H1 (cell line): Measurements from ENCODE around the gene ORC5. TPM values are rescaled to one million over a fixed set of nuclear protein-coding genes. Genes with fewer than 3 reads are reported as not detected.

Experiments
- CTCF ChIA-PET: fragments of 300-600 bp; sonication (Branson Sonifier 250); formaldehyde crosslinking; loops from one replicate; lab custom pipeline; 2021; ENCODE audit not compliant: partially characterized antibody; lab: Charles Lee
- POLR2A ChIA-PET: fragments of 300-600 bp; sonication (Branson Sonifier 250); formaldehyde crosslinking; loops from one replicate; lab custom pipeline; 2021; ENCODE audit warnings: inconsistent platforms; ENCODE audit not compliant: partially characterized antibody; lab: Charles Lee
- DNase-seq, 2 experiments: peaks; one replicate each; pipeline versions ENCODE4 v3.0.0 to v3.0.0-alpha.2; 2010 to 2022; ENCODE audit warnings: low spot score in 2 of 2, low read depth in 1 of 2, mixed read lengths in 1 of 2
- FAIRE-seq: peaks from 2 replicates; lab custom pipeline; 2011; peaks lifted over from hg19 to GRCh38; lab: Jason Lieb, UNC
- H2AFZ ChIP-seq: 2 replicates; pipeline ENCODE4 v1.8.1; 2012; ENCODE audit warnings: low read length, inconsistent platforms
- H2AK5ac ChIP-seq: 2 replicates; pipeline ENCODE4 v1.6.1; 2013; ENCODE audit warnings: low read depth, low read length
- H2BK120ac ChIP-seq: replicated peaks from 2 replicates; pipeline ENCODE3; 2013; ENCODE audit warnings: low read depth, low read length, inconsistent platforms
- H2BK12ac ChIP-seq: 2 replicates; pipeline ENCODE4 v1.6.1; 2013; ENCODE audit warnings: low read depth, low read length
- H2BK15ac ChIP-seq: 2 replicates; pipeline ENCODE4 v1.6.1; 2013; ENCODE audit warnings: low read length
- H2BK20ac ChIP-seq: 2 replicates; pipeline ENCODE4 v1.6.1; 2013; ENCODE audit warnings: low read length
- H2BK5ac ChIP-seq: 2 replicates; pipeline ENCODE4 v1.6.1; 2013; ENCODE audit warnings: low read depth, low read length
- H3K14ac ChIP-seq: 2 replicates; pipeline ENCODE4 v1.6.1; 2013; ENCODE audit warnings: inconsistent platforms; ENCODE audit not compliant: insufficient read length
- H3K18ac ChIP-seq: 2 replicates; pipeline ENCODE4 v1.6.1; 2013; ENCODE audit warnings: low read length; ENCODE audit errors: extremely low read depth
- H3K23ac ChIP-seq: 2 replicates; pipeline ENCODE4 v1.6.1; 2013; ENCODE audit warnings: inconsistent platforms; ENCODE audit not compliant: insufficient read length
- H3K23me2 ChIP-seq: 2 replicates; pipeline ENCODE4 v1.6.1; 2013; ENCODE audit warnings: low read depth, low read length
- H3K27ac ChIP-seq: 2 replicates; pipeline ENCODE4 v1.6.1; 2011; ENCODE audit warnings: low read depth, low read length, inconsistent platforms
- H3K27me3 ChIP-seq, 4 experiments: replicated peaks in 1 of 4; 1 replicate in 1 of 4; 2 replicates in 3 of 4; pipeline versions ENCODE4 v1.6.1 to v1.8.1; 2011 to 2013; ENCODE audit warnings: low read length in 3 of 4, mild to moderate bottlenecking in 3 of 4, inconsistent platforms in 2 of 4, mixed read lengths in 2 of 4, moderate library complexity in 1 of 4; ENCODE audit not compliant: control insufficient read depth in 3 of 4, insufficient read depth in 3 of 4; ENCODE audit errors: extremely low read depth in 1 of 4
- H3K36me3 ChIP-seq, 4 experiments: 2 replicates each; pipeline versions ENCODE4 v1.6.1 to v1.8.1; 2011 to 2013; ENCODE audit warnings: mild to moderate bottlenecking in 4 of 4, low read length in 3 of 4, moderate library complexity in 2 of 4, control low read depth in 1 of 4, inconsistent platforms in 1 of 4; ENCODE audit not compliant: insufficient read depth in 4 of 4, control insufficient read depth in 2 of 4
- H3K4ac ChIP-seq: replicated peaks from 2 replicates; pipeline ENCODE3; 2013; ENCODE audit warnings: low read length, low read depth, mixed read lengths, inconsistent platforms; ENCODE audit not compliant: insufficient read length
- H3K4me1 ChIP-seq, 4 experiments: replicated peaks in 1 of 4; 1 replicate in 1 of 4; 2 replicates in 3 of 4; pipeline versions ENCODE4 v1.6.1 to v1.8.1; 2011 to 2013; ENCODE audit warnings: low read length in 3 of 4, inconsistent platforms in 2 of 4, mixed read lengths in 1 of 4; ENCODE audit not compliant: insufficient read depth in 4 of 4, control insufficient read depth in 3 of 4
- H3K4me2 ChIP-seq, 2 experiments: 2 replicates each; pipeline versions ENCODE4 v1.6.1 to v1.8.1; 2011 to 2013; ENCODE audit warnings: low read depth in 2 of 2, low read length in 2 of 2, control low read depth in 1 of 2, inconsistent platforms in 1 of 2, mild to moderate bottlenecking in 1 of 2; ENCODE audit not compliant: insufficient read depth in 1 of 2
- H3K4me3 ChIP-seq, 4 experiments: fragments of 200-600, 300-600 bp in 1 of 4; sonication (generic), shearing (Covaris generic), sonication (Bioruptor Twin) in 1 of 4; 2 replicates each; pipeline versions ENCODE4 v1.5.1 to v1.8.1; 2011 to 2016; ENCODE audit warnings: low read length in 4 of 4, low read depth in 3 of 4, control low read depth in 2 of 4, inconsistent platforms in 2 of 4, mild to moderate bottlenecking in 2 of 4, mixed read lengths in 1 of 4, moderate library complexity in 1 of 4; ENCODE audit not compliant: insufficient read depth in 2 of 4; ENCODE audit errors: extremely low read depth in 1 of 4
- H3K56ac ChIP-seq: replicated peaks from 2 replicates; pipeline ENCODE3; 2013; ENCODE audit warnings: low read depth, mild to moderate bottlenecking, mixed read lengths, low read length, inconsistent platforms; ENCODE audit not compliant: insufficient read length
- H3K79me1 ChIP-seq: 2 replicates; pipeline ENCODE4 v1.6.1; 2013; ENCODE audit warnings: low read depth, low read length, control low read depth
- H3K79me2 ChIP-seq, 2 experiments: 2 replicates each; pipeline versions ENCODE4 v1.6.1 to v1.8.1; 2012 to 2013; ENCODE audit warnings: low read length in 2 of 2, mild to moderate bottlenecking in 2 of 2, inconsistent platforms in 1 of 2; ENCODE audit not compliant: insufficient read depth in 2 of 2, control insufficient read depth in 1 of 2
- H3K9ac ChIP-seq, 4 experiments: replicated peaks in 1 of 4; 1 replicate in 1 of 4; 2 replicates in 3 of 4; pipeline versions ENCODE4 v1.6.1 to v1.8.1; 2011 to 2013; ENCODE audit warnings: low read depth in 3 of 4, low read length in 3 of 4, control low read depth in 2 of 4, mild to moderate bottlenecking in 2 of 4, moderate library complexity in 2 of 4, inconsistent platforms in 1 of 4; ENCODE audit errors: extremely low read depth in 1 of 4
- H3K9me3 ChIP-seq, 2 experiments: 2 replicates each; pipeline versions ENCODE4 v1.6.1 to v1.8.1; 2012 to 2013; ENCODE audit warnings: mild to moderate bottlenecking in 2 of 2, moderate library complexity in 2 of 2, control low read depth in 1 of 2, inconsistent platforms in 1 of 2, low read depth in 1 of 2, low read length in 1 of 2, mixed read lengths in 1 of 2; ENCODE audit not compliant: insufficient read depth in 2 of 2
- H4K20me1 ChIP-seq, 2 experiments: replicated peaks in 1 of 2; 2 replicates each; pipeline versions ENCODE3 to v1.8.1; 2011 to 2013; ENCODE audit warnings: inconsistent platforms in 2 of 2, low read length in 2 of 2, mild to moderate bottlenecking in 1 of 2; ENCODE audit not compliant: insufficient read depth in 2 of 2, control insufficient read depth in 1 of 2
- H4K5ac ChIP-seq: 2 replicates; pipeline ENCODE4 v1.6.1; 2013; ENCODE audit warnings: low read length, low read depth, mixed read lengths, inconsistent platforms; ENCODE audit not compliant: insufficient read length
- H4K8ac ChIP-seq: 2 replicates; pipeline ENCODE4 v1.8.0; 2013; ENCODE audit warnings: mild to moderate bottlenecking, moderate library complexity, low read length, inconsistent platforms; ENCODE audit not compliant: insufficient read depth; ENCODE audit errors: extremely low read depth
- H4K91ac ChIP-seq: replicated peaks from 2 replicates; pipeline ENCODE3; 2013; ENCODE audit warnings: low read length, mixed read lengths, inconsistent platforms; ENCODE audit not compliant: insufficient read length
- ATF2 ChIP-seq: IDR thresholded peaks from 2 replicates; pipeline ENCODE4 v1.6.1; 2012; ENCODE audit warnings: low read length, inconsistent platforms
- CEBPB ChIP-seq: IDR thresholded peaks from 2 replicates; pipeline ENCODE4 v1.6.1; 2012; ENCODE audit warnings: low read depth, low read length
- GABPA ChIP-seq: IDR thresholded peaks from 2 replicates; pipeline ENCODE4 v1.6.1; 2011; ENCODE audit warnings: mild to moderate bottlenecking, low read length, moderate library complexity, borderline replicate concordance; ENCODE audit not compliant: insufficient read depth
- JUND ChIP-seq: IDR thresholded peaks from 2 replicates; pipeline ENCODE4 v1.6.1; 2011; ENCODE audit warnings: mild to moderate bottlenecking, improper control_type of control experiment, low read length
- POU5F1 ChIP-seq: IDR thresholded peaks from 2 replicates; pipeline ENCODE4 v1.6.1; 2011; ENCODE audit warnings: low read depth, mild to moderate bottlenecking, low read length, moderate library complexity
- TEAD4 ChIP-seq: IDR thresholded peaks from 2 replicates; pipeline ENCODE4 v1.6.1; 2012; ENCODE audit warnings: low read depth, low read length, inconsistent platforms, mixed read lengths
- YY1 ChIP-seq: IDR thresholded peaks from 2 replicates; pipeline ENCODE4 v1.6.1; 2011; ENCODE audit warnings: low read depth, mild to moderate bottlenecking, low read length
- WGBS, 2 experiments: shearing (Covaris generic) in 1 of 2; methylation state at CpG; one replicate each; pipeline versions ENCODE4 v1.1.6 to v1.1.7; 2013 to 2015; ENCODE audit warnings: low lambda C conversion rate in 2 of 2, mixed read lengths in 2 of 2, inconsistent platforms in 1 of 2, low coverage in 1 of 2, missing lambda C conversion rate in 1 of 2; ENCODE audit not compliant: insufficient replicate concordance in 2 of 2, insufficient coverage in 1 of 2, insufficient read length in 1 of 2; ENCODE audit errors: extremely low coverage in 1 of 2, missing lambda C conversion rate in 1 of 2; 5-methylcytosine and 5-hydroxymethylcytosine counted together
- polyA plus RNA-seq, 7 experiments: library from polyadenylated mRNA; depleted of rRNA in 3 of 7; stranded (reverse) in 5 of 7; unstranded in 2 of 7; fragments of >200 nt in 5 of 7; fragments of 200-250 nt in 2 of 7; gene quantifications; 1 replicate in 5 of 7; 2 replicates in 1 of 7; 4 replicates in 1 of 7; pipeline versions ENCODE4 v1.2.1 to v1.2.3, GENCODE V29; 2011 to 2013; ENCODE audit warnings: missing spikeins in 2 of 7, mixed read lengths in 2 of 7
- total RNA-seq: library from RNA; stranded (reverse); fragmentation: NEBNext Ultra II Directional; extraction: Animal tissue kit (Norgen Biotek cat#: 25700); gene quantifications from 2 replicates; pipeline ENCODE4 v1.2.1, GENCODE V29; 2021

Gene ORC5
- total and polyA plus RNA-seq, 2 of the 8 experiments (the other 6 are each of a cell fraction or from before 2014, with no cell fraction given): 7.7 to 19.9 TPM

- no peaks in the 10 kb centered on the region for H3K4me1 ChIP-seq
- no peak for FAIRE-seq
- no peak overlapping the region for H2BK20ac ChIP-seq
- no peaks in the 10 kb centered on the region for H3K27me3 ChIP-seq
- H4K8ac ChIP-seq: no peak overlapping the region
- CTCF ChIA-PET: interaction anchor here (1.4 to 4.1 kb wide), 2 partner anchors 12 to 25 kb away, joined by 4 to 21 read pairs; no protein-coding TSS in a partner anchor
- no peak overlapping the region for H3K27ac ChIP-seq
- no peak overlapping the region for H2AK5ac ChIP-seq
- no peak for TF ChIP-seq YY1
- no peak for TF ChIP-seq ATF2
- no peak for TF ChIP-seq TEAD4
- no peak for TF ChIP-seq JUND
- TF ChIP-seq POU5F1: no peak
- no peak for TF ChIP-seq CEBPB
- no peak for TF ChIP-seq GABPA
- no peak overlapping the region for H2BK120ac ChIP-seq
- POLR2A ChIA-PET: no interaction called here
- H2BK15ac ChIP-seq: no peak overlapping the region
- no peak overlapping the region for H3K9ac ChIP-seq
- H3K4ac ChIP-seq: no peak overlapping the region
- H2BK12ac ChIP-seq: no peak overlapping the region
- no peak overlapping the region for H3K4me3 ChIP-seq
- no peak overlapping the region for H4K5ac ChIP-seq
- no peak for DNase-seq
- H2BK5ac ChIP-seq: no peak overlapping the region
- no peak overlapping the region for H3K4me2 ChIP-seq
- no peak overlapping the region for H2AFZ ChIP-seq
- WGBS, 2 experiments: 94% methylated on average over 3 of the region's 3 CpGs; no CpG with 5 or more reads in 1 of the 2 experiments
- no peaks in the 10 kb centered on the region for H3K79me2 ChIP-seq
- H3K14ac ChIP-seq: no peak overlapping the region
- no peaks in the 10 kb centered on the region for H3K79me1 ChIP-seq
- no peak overlapping the region for H3K18ac ChIP-seq
- H3K23ac ChIP-seq: no peak overlapping the region
- no peaks in the 10 kb centered on the region for H4K20me1 ChIP-seq
- H3K9me3 ChIP-seq: peaks cover 0 to 2% of the 10 kb centered on the region in 2 experiments; a peak in 1 of 4 replicates
- H3K56ac ChIP-seq: no peak overlapping the region
- no peaks in the 10 kb centered on the region for H3K36me3 ChIP-seq
- H4K91ac ChIP-seq: no peak overlapping the region
- peaks cover 2% of the 10 kb centered on the region; the same call in 1 of the 2 replicates for H3K23me2 ChIP-seq
Measured at GRCh38 chr7:104242638-104243037, 34.8 kb upstream of the ORC5 start.
